ENCODE measurements around the gene DUOX1.

DUOX1 gene

GRCh38 chr15:45177285-45177684 lies 47.5 kb downstream of the DUOX1 start:
- no peak for DNase-seq (ENCODE audit: low read depth in 1 of 2, low spot score in 1 of 2)
- no peak for TF ChIP-seq POLR2AphosphoS5 (IDR thresholded peaks at IDR 0.05; ENCODE audit: low read depth)
- TF ChIP-seq SPI1 (IDR thresholded peaks at IDR 0.05; ENCODE audit: borderline replicate concordance, low read depth), result no peak
- no peak for TF ChIP-seq CTCF (IDR thresholded peaks at IDR 0.05; ENCODE audit: insufficient read depth, low read length)
- TF ChIP-seq GABPA (IDR thresholded peaks at IDR 0.05; ENCODE audit: low read depth), result no peak
- Histone ChIP-seq H3K4me3 (replicated peaks; ENCODE audit: insufficient read depth, low read length) (no peak overlapping the region), H3K27me3 (ENCODE audit: insufficient read depth, poor library complexity, severe bottlenecking) (no peaks in the 10 kb centered on the region), H3K27ac (replicated peaks) (no peak overlapping the region)

- TF ChIP-seq CTCF (IDR thresholded peaks at IDR 0.05; ENCODE audit: insufficient read depth, low read length) (peak; percentile 13), SPI1 (IDR thresholded peaks at IDR 0.05; ENCODE audit: borderline replicate concordance, low read depth) (no peak)
- Histone ChIP-seq H3K27ac (replicated peaks) (no peak overlapping the region), H3K4me3 (replicated peaks; ENCODE audit: insufficient read depth, low read length) (no peak overlapping the region), H3K27me3 (ENCODE audit: insufficient read depth, poor library complexity, severe bottlenecking) (no peaks in the 10 kb centered on the region)
- peak in 1 of 2 experiments; percentile 32 for DNase-seq (ENCODE audit: low read depth in 1 of 2, low spot score in 1 of 2)
Observed at GRCh38 chr15:45179221-45179985, 49.6 kb downstream of the DUOX1 start.

- TF ChIP-seq CTCF (IDR thresholded peaks at IDR 0.05; ENCODE audit: insufficient read depth, low read length) (no peak), REST (IDR thresholded peaks at IDR 0.05; ENCODE audit: insufficient replicate concordance, low read depth) (no peak), POLR2AphosphoS5 (IDR thresholded peaks at IDR 0.05; ENCODE audit: low read depth) (no peak), GABPA (IDR thresholded peaks at IDR 0.05; ENCODE audit: low read depth) (no peak), SPI1 (IDR thresholded peaks at IDR 0.05; ENCODE audit: borderline replicate concordance, low read depth) (no peak)
- H3K27ac ChIP-seq (replicated peaks), result no peak overlapping the region
- H3K4me3 ChIP-seq (replicated peaks; ENCODE audit: insufficient read depth, low read length), result no peak overlapping the region
- H3K27me3 ChIP-seq (ENCODE audit: insufficient read depth, poor library complexity, severe bottlenecking), result no peaks in the 10 kb centered on the region
- no peak for DNase-seq (ENCODE audit: low read depth in 1 of 2, low spot score in 1 of 2)
Observed at GRCh38 chr15:45180201-45180600, 50.4 kb downstream of the DUOX1 start.

- H3K27me3 ChIP-seq (ENCODE audit: insufficient read depth, poor library complexity, severe bottlenecking), result no peaks in the 10 kb centered on the region
- H3K4me3 ChIP-seq (replicated peaks; ENCODE audit: insufficient read depth, low read length), result no peak overlapping the region
- no peak for TF ChIP-seq POLR2AphosphoS5 (IDR thresholded peaks at IDR 0.05; ENCODE audit: low read depth)
- TF ChIP-seq GABPA (IDR thresholded peaks at IDR 0.05; ENCODE audit: low read depth), result no peak
- TF ChIP-seq SPI1 (IDR thresholded peaks at IDR 0.05; ENCODE audit: borderline replicate concordance, low read depth), result no peak
- TF ChIP-seq CTCF (IDR thresholded peaks at IDR 0.05; ENCODE audit: insufficient read depth, low read length), result no peak
- no peak for TF ChIP-seq REST (IDR thresholded peaks at IDR 0.05; ENCODE audit: insufficient replicate concordance, low read depth)
- no peak for DNase-seq (ENCODE audit: low read depth in 1 of 2, low spot score in 1 of 2)
- no peak overlapping the region for H3K27ac ChIP-seq (replicated peaks)
Observed at GRCh38 chr15:45180648-45181436, 51.0 kb downstream of the DUOX1 start.
